ENCODE results near the gene BACE2.

- TF ChIP-seq EZH2 (IDR thresholded peaks at IDR 0.05; ENCODE audit: borderline replicate concordance, insufficient read depth, low read depth, low read length, poor library complexity, severe bottlenecking) (no peak), CTCF (IDR thresholded peaks at IDR 0.05) (no peak)
Observed at GRCh38 chr21:41280115-41280919, 112.4 kb downstream of the BACE2 start.
